H7 (cell line): ENCODE measurements around the gene GAGE10. TPM values are rescaled to one million over a fixed set of nuclear protein-coding genes. Genes with fewer than 3 reads are reported as not detected.

Experiments
- DNase-seq: peaks from one replicate; pipeline ENCODE4 v3.0.0; 2012
- H3K27me3 ChIP-seq: 2 replicates; pipeline ENCODE4 v1.6.0; 2011; ENCODE audit warnings: mild to moderate bottlenecking, low read length; ENCODE audit not compliant: control insufficient read depth, insufficient read depth
- H3K36me3 ChIP-seq: replicated peaks from 2 replicates; pipeline ENCODE4 v1.5.1; 2011; ENCODE audit warnings: low read length; ENCODE audit not compliant: control insufficient read depth, insufficient read depth
- H3K4me3 ChIP-seq: 2 replicates; pipeline ENCODE4 v1.5.1; 2011; ENCODE audit warnings: low read depth, mild to moderate bottlenecking, control low read depth, low read length, moderate library complexity; ENCODE audit not compliant: insufficient read depth
- total RNA-seq: library from RNA; depleted of rRNA; stranded (reverse); fragments of >200 nt; shearing (Covaris generic); gene quantifications from 2 replicates; pipeline ENCODE4 v1.2.3, GENCODE V29; 2014; rRNA removed

GAGE10 gene, protein sequence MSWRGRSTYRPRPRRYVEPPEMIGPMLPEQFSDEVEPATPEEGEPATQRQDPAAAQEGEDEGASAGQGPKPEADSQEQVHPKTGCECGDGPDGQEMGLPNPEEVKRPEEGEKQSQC
- total RNA-seq, result not detected in 2 replicates

DNA sequence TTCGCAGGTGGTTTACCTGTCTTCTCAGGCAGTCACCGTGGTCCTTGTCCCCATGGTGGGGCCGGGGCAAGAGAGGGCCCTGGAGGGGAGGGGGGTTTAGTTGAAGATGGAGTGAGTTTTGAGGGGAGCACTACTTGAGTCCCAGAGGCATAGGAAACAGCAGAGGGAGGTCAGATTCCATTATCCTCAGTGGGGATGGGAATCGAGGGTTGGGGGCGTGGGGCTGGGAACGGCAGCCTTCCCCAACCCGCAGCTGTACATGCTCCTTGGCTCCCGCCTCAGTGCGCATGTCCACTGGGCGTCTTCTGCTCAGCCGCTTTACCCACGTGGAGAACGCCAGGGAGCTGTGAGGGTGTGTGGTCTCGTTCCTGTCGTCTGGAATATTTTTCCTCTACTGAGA lies at the start of gene GAGE10:
GAGE10 (plus strand) TSS at position 301 of the 400 bp plus-strand sequence. CDS start 1,214 bp downstream, outside the sequence.
- Histone ChIP-seq H3K36me3 (no peaks in the 10 kb centered on the region), H3K27me3 (no peaks in the 10 kb centered on the region), H3K4me3 (no peak within 1 kb of the TSS)
- no peak for DNase-seq

DNA sequence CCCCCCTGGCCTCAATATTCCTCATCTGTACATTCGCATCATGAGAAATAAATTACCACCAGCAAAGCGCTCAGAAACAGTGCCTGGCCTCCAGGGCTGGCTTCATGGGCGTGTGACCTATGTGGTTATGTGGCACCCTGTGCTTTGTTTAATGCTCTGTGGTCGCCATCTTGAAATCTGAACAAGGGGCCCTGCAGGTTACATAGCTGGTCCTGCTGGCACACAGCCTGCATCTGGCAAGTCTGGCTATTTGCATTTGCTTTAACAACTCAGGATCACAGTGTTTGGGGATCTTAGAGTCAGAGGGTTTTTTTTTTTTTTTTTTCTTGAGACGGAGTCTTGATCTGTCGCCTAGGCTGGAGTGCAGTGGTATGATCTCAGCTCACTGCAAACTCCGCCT lies 48.8 kb upstream of the GAGE10 start:
- no peaks in the 10 kb centered on the region for H3K36me3 ChIP-seq
- H3K27me3 ChIP-seq, result no peaks in the 10 kb centered on the region
- H3K4me3 ChIP-seq, result no peak overlapping the region
- DNase-seq, result no peak

DNA sequence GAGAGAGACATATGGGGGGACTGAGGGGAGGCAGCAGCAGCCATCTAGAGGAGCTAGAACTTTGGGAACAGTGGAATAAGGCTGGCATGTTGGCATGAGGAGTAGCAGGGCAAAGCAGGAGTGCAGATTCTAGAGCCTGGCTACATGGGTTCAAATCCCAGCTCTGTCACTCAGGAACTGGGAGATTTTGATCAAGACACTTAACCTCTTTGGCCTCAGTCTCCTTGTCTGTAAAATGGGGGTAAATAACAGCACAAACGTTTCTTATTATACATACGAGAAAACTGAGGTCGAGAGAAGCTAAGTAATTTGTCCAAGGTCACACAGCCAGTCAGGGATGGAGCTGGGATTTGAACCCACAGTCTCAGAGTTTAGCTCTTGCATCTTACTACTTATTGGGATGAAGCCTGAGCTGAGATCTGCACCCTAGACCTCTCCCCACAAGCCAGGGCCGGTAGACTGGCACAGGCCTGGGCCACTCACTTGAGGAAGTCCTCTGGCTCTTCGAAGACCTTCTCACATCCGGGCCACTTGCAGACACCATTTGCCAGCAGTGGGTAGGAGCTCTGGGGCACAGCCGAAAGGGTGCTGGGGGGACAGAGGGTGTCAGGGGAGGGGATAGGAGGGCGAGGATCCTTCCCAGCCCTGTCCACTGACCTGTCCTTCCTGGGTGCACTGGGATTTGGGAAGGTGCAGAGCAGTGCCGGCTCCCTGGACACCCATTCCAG lies 47.0 kb upstream of the GAGE10 start:
- Histone ChIP-seq H3K36me3 (no peaks in the 10 kb centered on the region), H3K4me3 (no peak overlapping the region), H3K27me3 (no peaks in the 10 kb centered on the region)
- peak; percentile 28 for DNase-seq

DNA sequence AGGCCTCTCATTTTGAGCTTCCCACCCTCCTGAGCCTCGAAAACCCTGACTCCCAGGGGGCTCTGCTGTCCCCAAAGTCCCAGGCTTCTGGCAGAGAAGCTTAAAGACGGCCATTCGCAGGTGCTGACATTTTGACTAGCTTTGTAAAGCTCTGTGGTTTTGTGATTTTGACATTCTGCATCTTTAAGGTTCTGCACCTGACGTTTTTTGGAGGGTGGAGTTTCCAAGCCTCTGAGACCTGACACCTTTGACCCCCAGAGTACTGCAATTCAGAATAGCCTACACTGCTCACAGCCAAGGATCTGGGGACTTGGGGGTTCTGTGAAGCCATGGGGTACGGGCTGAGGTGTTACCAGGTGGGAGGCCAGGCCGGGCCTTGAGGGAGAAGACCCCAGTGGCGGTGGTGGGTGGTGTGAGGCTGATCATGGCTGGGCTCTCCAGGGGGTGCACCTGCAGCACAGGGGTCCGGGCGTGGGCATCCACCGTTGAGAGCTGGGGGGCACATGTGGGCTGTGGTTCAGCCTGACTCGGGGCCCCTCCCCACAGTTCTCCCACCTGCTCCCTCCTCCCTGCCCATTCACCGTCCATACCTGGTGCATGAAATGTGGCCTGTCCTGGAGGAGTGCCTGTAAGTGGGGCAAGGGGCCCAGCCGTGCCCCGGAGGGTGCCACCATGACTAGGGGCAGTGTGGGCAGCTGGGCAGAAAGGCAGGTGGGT lies 46.2 kb upstream of the GAGE10 start:
- H3K27me3 ChIP-seq, result no peaks in the 10 kb centered on the region
- H3K36me3 ChIP-seq, result no peaks in the 10 kb centered on the region
- no peak overlapping the region for H3K4me3 ChIP-seq
- DNase-seq, result peak; percentile 33

DNA sequence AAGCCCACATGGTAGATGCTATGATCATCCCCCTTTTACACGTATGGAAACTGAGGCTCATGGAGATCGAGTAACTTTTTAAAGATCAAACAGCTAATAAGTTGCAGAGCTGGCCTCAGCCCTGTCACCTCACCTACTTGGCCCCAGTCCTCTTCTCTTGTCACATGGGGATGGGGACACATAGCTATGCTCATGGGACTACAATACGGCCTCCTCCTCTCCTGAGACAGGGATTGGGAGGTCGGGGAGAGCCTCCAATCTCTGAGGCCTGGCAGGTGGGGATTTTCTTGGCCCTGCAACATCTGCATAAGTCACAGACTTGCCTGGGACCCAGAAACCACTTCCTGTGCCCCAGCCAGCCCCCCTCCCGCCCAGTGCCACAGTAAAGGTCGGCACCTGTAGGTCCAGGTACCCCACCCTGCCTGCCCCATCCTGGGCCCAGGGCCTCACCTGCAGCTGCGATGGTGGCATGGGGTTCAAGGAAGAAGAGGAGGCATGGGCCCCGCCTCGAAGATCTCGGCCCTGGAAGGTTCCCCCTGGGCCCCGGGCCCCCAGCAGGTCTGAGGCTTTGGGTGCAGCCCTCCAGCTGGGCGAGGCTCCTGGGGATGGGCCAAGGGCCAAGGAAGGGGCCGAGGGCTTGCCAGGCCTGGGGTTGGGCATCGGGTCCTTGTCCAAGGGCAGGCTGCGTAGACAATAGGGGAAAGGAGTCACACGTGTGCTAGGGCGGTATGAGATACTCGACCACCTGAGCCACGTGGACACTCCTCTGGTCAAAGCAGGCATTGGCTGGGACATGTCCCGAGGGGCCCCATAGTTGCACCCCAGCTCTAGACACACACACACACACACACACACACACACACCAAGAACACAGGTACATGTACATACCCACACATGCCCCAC lies 45.3 kb upstream of the GAGE10 start:
- no peak overlapping the region for H3K4me3 ChIP-seq
- DNase-seq, result peak; percentile 38
- H3K36me3 ChIP-seq, result no peaks in the 10 kb centered on the region
- H3K27me3 ChIP-seq, result no peaks in the 10 kb centered on the region

DNA sequence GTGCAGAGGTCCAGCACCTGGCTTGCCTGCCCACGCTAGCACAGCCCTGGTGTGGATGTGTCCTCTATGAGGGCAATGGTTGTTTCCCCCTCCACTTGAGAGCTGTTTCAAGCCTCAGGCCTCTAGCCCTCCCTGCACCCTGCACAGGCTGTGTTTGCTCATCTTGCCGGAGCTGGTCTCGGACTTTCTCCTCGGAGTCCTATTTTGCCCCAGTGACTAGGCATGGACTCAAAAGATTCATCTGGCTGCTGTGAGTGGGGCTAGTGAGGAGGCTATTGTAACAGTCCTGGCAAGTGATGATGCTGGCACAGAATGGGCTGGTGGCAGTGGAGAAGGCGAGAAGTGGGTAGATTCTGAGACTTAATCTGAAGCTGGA lies 44.7 kb upstream of the GAGE10 start:
- DNase-seq, result no peak
- Histone ChIP-seq H3K36me3 (no peaks in the 10 kb centered on the region), H3K4me3 (no peak overlapping the region), H3K27me3 (no peaks in the 10 kb centered on the region)

DNA sequence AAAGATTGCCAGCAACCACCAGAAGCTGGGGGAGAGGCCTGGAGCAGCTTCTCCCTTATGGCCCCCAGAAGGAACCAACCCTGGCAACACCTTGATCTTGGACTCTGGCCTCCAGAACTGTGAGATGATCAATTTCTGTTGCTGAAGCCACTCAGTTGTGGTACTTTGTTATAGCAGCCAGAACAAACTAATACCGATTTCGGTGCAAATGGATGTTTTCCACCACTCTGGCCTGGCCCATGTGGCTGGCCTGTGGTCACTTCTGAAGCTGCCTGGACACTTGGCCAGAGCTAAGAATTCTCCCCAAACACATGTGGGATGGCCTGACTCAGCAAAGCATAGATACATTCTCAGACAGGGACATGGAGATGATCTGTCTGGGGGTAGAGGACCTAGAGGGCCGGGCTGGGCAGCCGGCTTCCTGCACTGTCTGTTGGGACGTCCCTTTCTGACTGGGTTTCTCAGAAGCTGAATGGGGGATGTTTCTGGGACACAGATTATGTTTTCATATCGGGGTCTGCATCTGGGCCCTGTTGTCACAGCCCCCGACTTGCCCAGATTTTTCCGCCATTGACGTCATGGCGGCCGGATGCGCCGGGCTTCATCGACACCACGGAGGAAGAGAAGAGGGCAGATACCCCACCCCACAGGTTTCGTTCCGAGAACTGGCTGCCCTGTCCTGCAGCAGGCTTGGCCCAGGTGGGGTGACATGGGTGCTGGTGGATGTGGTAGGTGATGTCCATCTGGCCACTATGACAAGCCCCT lies 43.0 kb upstream of the GAGE10 start:
- no peak for DNase-seq
- H3K4me3 ChIP-seq, result no peak overlapping the region
- H3K36me3 ChIP-seq, result no peaks in the 10 kb centered on the region
- H3K27me3 ChIP-seq, result no peaks in the 10 kb centered on the region

DNA sequence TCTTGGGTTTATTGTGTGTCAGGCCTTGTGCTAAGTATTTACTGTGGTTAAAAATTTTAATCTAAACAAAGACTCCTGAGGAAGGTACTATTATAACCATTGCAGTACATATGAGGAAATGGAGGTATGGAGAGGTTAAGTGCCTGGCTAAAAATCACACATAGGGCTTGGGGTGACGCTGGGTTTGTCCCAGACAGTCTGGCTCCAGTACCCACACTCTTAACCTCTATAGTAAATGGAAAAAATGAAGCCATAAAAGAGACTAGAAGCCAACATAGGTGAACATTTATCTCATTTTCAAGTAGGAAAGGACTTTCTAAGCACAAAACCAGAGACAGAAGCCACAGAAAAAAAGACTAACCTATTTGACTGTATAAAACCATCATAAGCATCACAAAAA lies 40.8 kb upstream of the GAGE10 start:
- DNase-seq, result no peak
- no peaks in the 10 kb centered on the region for H3K36me3 ChIP-seq
- no peaks in the 10 kb centered on the region for H3K27me3 ChIP-seq
- no peak overlapping the region for H3K4me3 ChIP-seq

DNA sequence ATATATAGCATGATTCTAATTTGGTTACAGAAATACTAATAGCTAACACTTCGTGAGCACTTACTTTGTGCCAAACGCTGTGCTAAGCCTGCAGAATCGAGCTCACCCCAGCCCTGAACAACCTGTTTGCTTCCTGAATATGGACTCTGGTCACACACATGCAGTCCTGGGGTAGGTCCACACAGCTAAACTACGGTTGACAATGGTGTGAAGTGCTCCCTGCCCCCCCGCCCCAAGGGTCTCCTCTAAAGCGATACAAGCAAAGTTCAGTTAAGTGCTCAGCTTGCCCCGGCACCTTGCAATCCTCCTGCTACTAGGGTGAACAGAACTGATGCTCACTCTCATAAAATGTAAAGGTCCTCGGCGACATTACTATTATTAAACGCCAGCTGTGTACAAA lies 39.8 kb upstream of the GAGE10 start:
- Histone ChIP-seq H3K27me3 (no peaks in the 10 kb centered on the region), H3K4me3 (no peak overlapping the region), H3K36me3 (no peaks in the 10 kb centered on the region)
- no peak for DNase-seq

DNA sequence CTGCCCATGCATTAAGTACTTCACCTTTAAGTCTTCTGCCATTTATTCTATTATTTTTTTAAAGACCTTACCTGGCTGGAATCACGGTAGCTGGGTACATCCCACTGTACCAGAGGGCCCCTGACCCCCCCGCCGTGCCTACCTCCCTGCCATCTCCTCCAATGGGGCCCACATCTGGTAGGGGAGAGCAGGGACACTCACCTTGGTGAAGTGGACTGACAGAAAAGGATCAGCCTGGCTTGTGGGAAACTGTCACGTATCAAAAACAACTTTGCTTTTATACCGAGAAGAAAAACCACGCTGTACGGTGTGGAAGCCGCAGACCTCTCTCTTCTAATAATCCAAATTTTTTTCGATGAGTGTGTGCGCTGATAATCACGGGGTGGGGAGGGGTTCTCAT lies 39.0 kb upstream of the GAGE10 start, which contains the start of gene FOXP3:
FOXP3 (minus strand) TSS at position 251 of the 400 bp plus-strand sequence. CDS start 6,205 bp downstream, outside the sequence.
- Histone ChIP-seq H3K4me3 (no peak within 1 kb of the TSS), H3K36me3 (no peaks in the 10 kb centered on the region), H3K27me3 (no peaks in the 10 kb centered on the region)
- DNase-seq, result no peak

DNA sequence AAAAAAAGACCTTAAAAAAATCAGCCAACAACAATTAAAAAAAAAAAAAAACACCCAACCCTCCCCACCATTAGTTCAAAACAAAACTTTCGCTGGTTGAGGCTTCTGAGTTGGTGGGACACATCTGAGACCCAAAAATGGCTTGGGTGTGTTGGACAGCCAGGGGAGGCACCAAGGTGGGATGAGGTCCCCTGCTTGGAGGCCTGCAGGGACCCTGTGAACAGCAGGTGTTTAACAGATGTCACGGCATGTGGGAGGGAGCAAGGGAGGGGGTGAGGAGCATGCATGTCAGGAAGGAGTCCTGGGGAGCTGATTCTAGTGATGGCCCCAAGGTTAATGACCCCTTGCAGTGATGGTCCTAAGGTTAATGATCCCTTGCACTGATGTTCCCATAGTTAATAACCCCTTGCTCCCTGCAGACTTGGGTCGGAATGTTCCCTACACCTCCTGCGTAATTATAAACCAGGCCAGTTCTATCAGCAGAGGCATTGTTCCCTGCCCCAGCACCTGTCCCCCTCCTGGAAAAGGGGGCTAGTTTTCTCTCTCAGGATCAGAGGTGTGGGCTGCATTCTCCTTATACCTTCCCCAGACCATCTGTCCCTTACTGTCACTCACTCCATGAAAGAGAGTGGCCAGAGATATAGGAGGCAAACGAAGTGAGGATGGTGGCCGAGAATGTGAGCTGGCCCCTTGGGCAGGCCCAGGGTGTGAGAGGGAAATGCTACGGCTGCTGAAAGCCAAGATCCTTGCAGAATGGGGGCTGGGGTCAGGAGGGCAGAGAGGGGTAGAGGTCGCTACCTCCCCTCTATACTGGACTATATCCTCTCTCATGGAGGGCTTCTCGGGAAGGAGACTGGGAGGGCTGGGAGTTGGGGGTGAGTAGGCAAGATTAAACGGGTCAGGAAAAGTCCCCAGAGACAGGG lies 36.7 kb upstream of the GAGE10 start:
- no peak overlapping the region for H3K4me3 ChIP-seq
- DNase-seq, result no peak
- no peaks in the 10 kb centered on the region for H3K27me3 ChIP-seq
- H3K36me3 ChIP-seq, result peaks cover 2% of the 10 kb centered on the region; the same call in 1 of the 2 replicates

DNA sequence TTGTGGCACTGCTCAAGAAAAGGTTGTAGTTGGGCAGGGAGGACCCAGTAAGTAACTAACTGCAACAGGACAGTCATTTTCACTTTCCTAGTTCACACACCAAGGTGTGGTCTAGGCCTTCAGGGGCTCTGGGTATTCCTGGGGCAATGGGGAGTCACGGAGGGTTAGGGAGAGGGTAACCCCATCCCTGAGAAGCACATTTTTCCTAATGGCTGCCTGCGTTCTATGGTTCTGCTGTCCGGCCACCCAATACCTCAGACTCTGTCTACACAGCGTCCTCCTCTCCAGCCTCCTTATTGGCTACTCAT lies 34.8 kb upstream of the GAGE10 start:
- no peak for DNase-seq
- Histone ChIP-seq H3K27me3 (no peaks in the 10 kb centered on the region), H3K4me3 (peak overlapping the region; percentile 54), H3K36me3 (peaks cover 2% of the 10 kb centered on the region; the same call in 1 of the 2 replicates)
